Neural cell (in vitro differentiated cells): ENCODE results near the gene MFAP2. TPM values are rescaled to one million over a fixed set of nuclear protein-coding genes. Genes with fewer than 3 reads are reported as not detected.
"Not testable (repeated sequence)": the region's sequence is repeated elsewhere in the genome, so short reads cannot be mapped to it uniquely, and the experiment has no call there.

Experiments used
- H2AFZ ChIP-seq: fragments of 200-600, 300-800 bp; sonication (generic), shearing (Covaris generic); 2 replicates; pipeline ENCODE4 v1.6.0; 2014; ENCODE audit warnings: low read depth, mild to moderate bottlenecking, antibody characterized with exemption, low read length, moderate library complexity
- H3F3A ChIP-seq: fragments of 200-600 bp; shearing (Covaris generic); 2 replicates; pipeline ENCODE4 v1.6.1; 2016; ENCODE audit warnings: mild to moderate bottlenecking, moderate library complexity, mixed read lengths, antibody characterized with exemption, low read length; ENCODE audit not compliant: insufficient read depth, poor library complexity, severe bottlenecking
- H3K27ac ChIP-seq: fragments of 200-600, 300-800 bp; sonication (generic), shearing (Covaris generic); 2 replicates; pipeline ENCODE4 v1.5.1; 2014; ENCODE audit warnings: mild to moderate bottlenecking, low read length, moderate library complexity
- H3K27me3 ChIP-seq: fragments of 300-800, 200-600 bp; sonication (generic), shearing (Covaris generic); 2 replicates; pipeline ENCODE4 v1.6.0; 2014; ENCODE audit warnings: mild to moderate bottlenecking, low read depth, low read length, moderate library complexity; ENCODE audit not compliant: insufficient read depth
- H3K36me3 ChIP-seq: fragments of 300-800, 200-600 bp; sonication (generic), shearing (Covaris generic); 2 replicates; pipeline ENCODE4 v1.5.1; 2014; ENCODE audit warnings: mild to moderate bottlenecking, antibody characterized with exemption, low read length, moderate library complexity; ENCODE audit not compliant: insufficient read depth
- H3K4me2 ChIP-seq: fragments of 300-800, 200-600 bp; sonication (generic), shearing (Covaris generic); 2 replicates; pipeline ENCODE4 v1.6.0; 2014; ENCODE audit warnings: mild to moderate bottlenecking, low read length
- H3K4me3 ChIP-seq: fragments of 300-800, 200-600 bp; sonication (generic), shearing (Covaris generic); 2 replicates; pipeline ENCODE4 v1.5.1; 2014; ENCODE audit warnings: mild to moderate bottlenecking, low read length, moderate library complexity
- H3K79me2 ChIP-seq: fragments of 200-600 bp; shearing (Covaris generic); replicated peaks from 2 replicates; pipeline ENCODE4 v1.6.0; 2014; ENCODE audit warnings: mild to moderate bottlenecking, low read length, moderate library complexity; ENCODE audit not compliant: insufficient read depth
- H3K9ac ChIP-seq: fragments of 300-800, 200-600 bp; sonication (generic), shearing (Covaris generic); 2 replicates; pipeline ENCODE4 v1.6.1; 2016; ENCODE audit warnings: mild to moderate bottlenecking, low read length, mixed read lengths
- H3K9me2 ChIP-seq: fragments of 200-600 bp; shearing (Covaris generic); 2 replicates; pipeline ENCODE4 v1.6.1; 2016; ENCODE audit warnings: mild to moderate bottlenecking, low read length, mixed read lengths; ENCODE audit not compliant: insufficient read depth
- H3K9me3 ChIP-seq: fragments of 200-600, 300-800 bp; sonication (generic), shearing (Covaris generic); 2 replicates; pipeline ENCODE4 v1.6.1; 2016; ENCODE audit warnings: mild to moderate bottlenecking, mixed run types, low read length, moderate library complexity, mixed read lengths
- H4K20me1 ChIP-seq: fragments of 200-600 bp; shearing (Covaris generic); 2 replicates; pipeline ENCODE4 v1.6.1; 2016; ENCODE audit warnings: mild to moderate bottlenecking, mixed run types; ENCODE audit not compliant: insufficient read depth
- CTCF ChIP-seq: fragments of 450-650 bp; IDR thresholded peaks from 2 replicates; pipeline ENCODE4 v1.5.1; 2014; ENCODE audit warnings: antibody characterized with exemption, mild to moderate bottlenecking, moderate library complexity; ENCODE audit not compliant: poor library complexity, severe bottlenecking
- EP300 ChIP-seq: fragments of 450-650 bp; conservative IDR thresholded peaks from 2 replicates; pipeline ENCODE4 v1.6.1; 2014; ENCODE audit warnings: antibody characterized with exemption, mild to moderate bottlenecking, moderate library complexity; ENCODE audit not compliant: poor library complexity, severe bottlenecking
- EZH2 ChIP-seq: fragments of 200-600, 300-800 bp; shearing (Covaris generic), sonication (generic); IDR thresholded peaks from 2 replicates; pipeline ENCODE4 v1.6.1; 2014; ENCODE audit warnings: antibody characterized with exemption, low read length, borderline replicate concordance, mild to moderate bottlenecking; ENCODE audit not compliant: insufficient read depth, poor library complexity, severe bottlenecking
- MXI1 ChIP-seq: fragments of 450-650 bp; conservative IDR thresholded peaks from 2 replicates; pipeline ENCODE4 v1.6.1; 2014; ENCODE audit warnings: antibody characterized with exemption, mild to moderate bottlenecking; ENCODE audit not compliant: poor library complexity, severe bottlenecking
- POLR2AphosphoS5 ChIP-seq: IDR thresholded peaks from 2 replicates; pipeline ENCODE4 v1.6.1; 2012
- RAD21 ChIP-seq: fragments of 450-650 bp; conservative IDR thresholded peaks from 2 replicates; pipeline ENCODE4 v1.6.1; 2014; ENCODE audit warnings: antibody characterized with exemption, mild to moderate bottlenecking, moderate library complexity
- REST ChIP-seq: IDR thresholded peaks from 2 replicates; pipeline ENCODE4 v1.6.1; 2012; ENCODE audit warnings: borderline replicate concordance
- SMC3 ChIP-seq: fragments of 450-650 bp; conservative IDR thresholded peaks from 2 replicates; pipeline ENCODE4 v1.6.1; 2014; ENCODE audit warnings: antibody characterized with exemption, mild to moderate bottlenecking, moderate library complexity; ENCODE audit not compliant: poor library complexity
- TAF1 ChIP-seq: IDR thresholded peaks from 2 replicates; pipeline ENCODE4 v1.6.1; 2012; ENCODE audit warnings: low read depth
- polyA plus RNA-seq: library from polyadenylated mRNA; depleted of rRNA; stranded (reverse); fragments of >200 nt; gene quantifications from 2 replicates; pipeline ENCODE4 v1.2.3, GENCODE V29; 2014

The MFAP2 gene
- polyA plus RNA-seq, 1 donor from 2014 or later = 68.4 TPM

DNA sequence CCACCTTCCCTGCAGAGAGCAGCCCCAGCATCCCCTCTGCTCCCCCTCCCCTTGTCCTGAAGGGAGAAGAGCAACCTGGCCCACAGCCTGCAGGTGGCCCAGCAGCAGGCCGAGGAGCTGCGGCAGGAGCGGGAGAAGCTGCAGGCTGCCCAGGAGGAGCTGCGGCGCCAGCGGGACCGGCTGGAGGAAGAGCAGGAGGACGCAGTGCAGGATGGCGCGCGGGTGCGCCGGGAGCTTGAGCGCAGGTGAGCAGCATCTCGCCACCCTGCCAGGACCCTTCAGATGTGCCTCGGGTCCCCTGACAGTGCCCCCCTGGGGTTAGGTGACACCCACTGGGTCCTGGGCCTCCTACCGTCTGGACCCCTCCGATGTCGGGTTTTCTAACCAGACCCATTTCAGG lies 36.4 kb downstream of the MFAP2 start:
- Histone ChIP-seq H3K79me2 (no peaks in the 10 kb centered on the region), H3K9me2 (no peaks in the 10 kb centered on the region), H3K27me3 (no peaks in the 10 kb centered on the region), H3K9ac (no peak overlapping the region), H4K20me1 (no peaks in the 10 kb centered on the region), H3K4me3 (no peak overlapping the region), H2AFZ (no peak overlapping the region), H3K9me3 (no peaks in the 10 kb centered on the region), H3K27ac (no peak overlapping the region), H3K36me3 (no peaks in the 10 kb centered on the region), H3K4me2 (no peak overlapping the region), H3F3A (no peaks in the 10 kb centered on the region)
- TF ChIP-seq CTCF (no peak), RAD21 (no peak), EP300 (no peak), EZH2 (no peak), MXI1 (no peak), SMC3 (no peak), POLR2AphosphoS5 (no peak), TAF1 (no peak), REST (no peak)

DNA sequence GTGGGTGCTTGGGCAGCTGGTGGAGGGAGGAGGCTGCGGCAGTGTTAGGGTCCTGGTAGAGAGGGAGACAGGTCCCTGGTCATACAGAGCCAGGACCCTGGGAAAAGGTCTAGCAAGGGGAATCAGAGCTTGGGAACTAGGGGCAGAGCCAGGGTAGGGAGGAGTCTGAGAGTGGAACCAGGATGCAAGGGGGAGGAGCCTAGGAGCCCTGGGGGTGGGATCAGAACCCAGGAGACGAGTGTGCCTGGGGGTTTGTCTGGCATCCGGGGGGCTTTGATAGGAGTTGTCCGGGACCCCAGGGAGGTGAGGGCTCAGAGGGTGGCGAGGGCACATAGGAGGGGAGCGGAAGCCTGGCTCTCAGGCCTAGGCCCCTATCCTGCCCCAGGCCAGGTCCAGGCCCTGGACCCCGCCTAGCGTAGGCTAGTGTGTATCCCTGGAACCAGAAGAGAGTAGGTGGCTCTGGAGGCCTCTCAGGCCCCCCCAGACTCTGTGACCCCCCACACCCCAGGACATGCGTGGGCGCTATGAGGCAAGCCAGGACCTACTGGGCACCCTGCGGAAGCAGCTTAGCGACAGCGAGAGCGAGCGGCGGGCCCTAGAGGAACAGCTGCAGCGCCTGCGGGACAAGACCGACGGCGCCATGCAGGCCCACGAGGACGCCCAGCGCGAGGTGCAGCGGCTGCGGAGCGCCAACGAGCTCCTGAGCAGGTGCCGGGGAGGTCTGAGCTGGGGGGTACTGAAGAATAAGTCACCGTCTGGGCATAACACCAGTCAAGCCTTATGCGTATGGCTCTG lies 40.8 kb downstream of the MFAP2 start:
- not testable (repeated sequence) for H3K36me3 ChIP-seq

More for the DNA sequence above, 40.8 kb downstream of the MFAP2 start:
- not testable (repeated sequence) for H4K20me1 ChIP-seq, H3K79me2 ChIP-seq, H3K4me2 ChIP-seq, H3K4me3 ChIP-seq, H3F3A ChIP-seq, H3K9me3 ChIP-seq, H3K9ac ChIP-seq, H3K9me2 ChIP-seq, H2AFZ ChIP-seq, H3K27me3 ChIP-seq, H3K27ac ChIP-seq
